Measurements from ENCODE around the gene ZNF581.
A peak's percentile ranks its signal among the peaks of the same experiment; 100 is the strongest.

The ZNF581 gene

DNA sequence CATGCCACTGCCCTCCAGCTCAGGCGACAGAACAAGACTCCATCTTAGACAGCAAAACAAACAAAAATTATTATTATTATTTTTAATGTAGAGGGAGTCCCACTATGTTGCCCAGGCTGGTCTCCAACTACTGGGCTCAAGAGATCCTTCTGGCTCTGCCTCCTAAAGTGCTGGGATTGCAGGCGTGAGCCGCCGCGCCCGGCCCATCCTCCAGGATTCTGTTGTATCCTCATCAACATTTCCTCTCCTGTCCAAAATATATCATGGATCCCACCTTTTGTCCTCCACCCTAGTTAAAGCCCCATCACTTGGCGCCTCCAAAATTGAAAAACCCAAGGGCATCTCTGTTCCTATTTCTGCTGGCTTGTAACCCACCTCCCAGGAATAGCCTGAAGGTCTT, 20.3 kb upstream of the ZNF581 start:
- POLR2A ChIA-PET, result interaction anchor here (0.5 to 9.1 kb wide), 3 partner anchors 18 to 518 kb away, joined by 3 to 75 read pairs (median 5); partner anchors contain the start of genes FIZ1, ZNF444 and ZNF865
- CTCF ChIA-PET, result interaction anchor here (0.9 to 5.3 kb wide), 7 partner anchors 8 to 155 kb away, joined by 3 to 30 read pairs (median 4); partner anchors contain the start of gene ZNF865
- TF ChIP-seq, protein P1, sequence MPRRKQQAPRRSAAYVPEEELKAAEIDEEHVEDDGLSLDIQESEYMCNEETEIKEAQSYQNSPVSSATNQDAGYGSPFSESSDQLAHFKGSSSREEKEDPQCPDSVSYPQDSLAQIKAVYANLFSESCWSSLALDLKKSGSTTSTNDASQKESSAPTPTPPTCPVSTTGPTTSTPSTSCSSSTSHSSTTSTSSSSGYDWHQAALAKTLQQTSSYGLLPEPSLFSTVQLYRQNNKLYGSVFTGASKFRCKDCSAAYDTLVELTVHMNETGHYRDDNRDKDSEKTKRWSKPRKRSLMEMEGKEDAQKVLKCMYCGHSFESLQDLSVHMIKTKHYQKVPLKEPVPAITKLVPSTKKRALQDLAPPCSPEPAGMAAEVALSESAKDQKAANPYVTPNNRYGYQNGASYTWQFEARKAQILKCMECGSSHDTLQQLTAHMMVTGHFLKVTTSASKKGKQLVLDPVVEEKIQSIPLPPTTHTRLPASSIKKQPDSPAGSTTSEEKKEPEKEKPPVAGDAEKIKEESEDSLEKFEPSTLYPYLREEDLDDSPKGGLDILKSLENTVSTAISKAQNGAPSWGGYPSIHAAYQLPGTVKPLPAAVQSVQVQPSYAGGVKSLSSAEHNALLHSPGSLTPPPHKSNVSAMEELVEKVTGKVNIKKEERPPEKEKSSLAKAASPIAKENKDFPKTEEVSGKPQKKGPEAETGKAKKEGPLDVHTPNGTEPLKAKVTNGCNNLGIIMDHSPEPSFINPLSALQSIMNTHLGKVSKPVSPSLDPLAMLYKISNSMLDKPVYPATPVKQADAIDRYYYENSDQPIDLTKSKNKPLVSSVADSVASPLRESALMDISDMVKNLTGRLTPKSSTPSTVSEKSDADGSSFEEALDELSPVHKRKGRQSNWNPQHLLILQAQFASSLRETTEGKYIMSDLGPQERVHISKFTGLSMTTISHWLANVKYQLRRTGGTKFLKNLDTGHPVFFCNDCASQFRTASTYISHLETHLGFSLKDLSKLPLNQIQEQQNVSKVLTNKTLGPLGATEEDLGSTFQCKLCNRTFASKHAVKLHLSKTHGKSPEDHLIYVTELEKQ (tag by site-specific recombination; IDR thresholded peaks at IDR 0.05; ENCODE audit: borderline replicate concordance), result no peak
- no peak for TF ChIP-seq ZNF302 (tag by site-specific recombination; IDR thresholded peaks at IDR 0.05; ENCODE audit: low read depth)
- TF ChIP-seq, protein P2, sequence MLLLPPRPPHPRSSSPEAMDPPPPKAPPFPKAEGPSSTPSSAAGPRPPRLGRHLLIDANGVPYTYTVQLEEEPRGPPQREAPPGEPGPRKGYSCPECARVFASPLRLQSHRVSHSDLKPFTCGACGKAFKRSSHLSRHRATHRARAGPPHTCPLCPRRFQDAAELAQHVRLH (tag by site-specific recombination; IDR thresholded peaks at IDR 0.05), result no peak
- no peak for TF ChIP-seq ZNF624 (tag by site-specific recombination; IDR thresholded peaks at IDR 0.05)
- no peak for TF ChIP-seq ZFP37 (tag by site-specific recombination; IDR thresholded peaks at IDR 0.05)
- TF ChIP-seq ZNF514 (tag by site-specific recombination; IDR thresholded peaks at IDR 0.05), result no peak
- TF ChIP-seq ZNF701 (tag by site-specific recombination; IDR thresholded peaks at IDR 0.05), result no peak
- TF ChIP-seq HOXC10 (CRISPR knock-in tag; IDR thresholded peaks at IDR 0.05), result no peak
- no peak for TF ChIP-seq ZNF596 (tag by site-specific recombination; IDR thresholded peaks at IDR 0.05)
- TF ChIP-seq ZSCAN16 (tag by site-specific recombination; IDR thresholded peaks at IDR 0.05), result no peak

DNA sequence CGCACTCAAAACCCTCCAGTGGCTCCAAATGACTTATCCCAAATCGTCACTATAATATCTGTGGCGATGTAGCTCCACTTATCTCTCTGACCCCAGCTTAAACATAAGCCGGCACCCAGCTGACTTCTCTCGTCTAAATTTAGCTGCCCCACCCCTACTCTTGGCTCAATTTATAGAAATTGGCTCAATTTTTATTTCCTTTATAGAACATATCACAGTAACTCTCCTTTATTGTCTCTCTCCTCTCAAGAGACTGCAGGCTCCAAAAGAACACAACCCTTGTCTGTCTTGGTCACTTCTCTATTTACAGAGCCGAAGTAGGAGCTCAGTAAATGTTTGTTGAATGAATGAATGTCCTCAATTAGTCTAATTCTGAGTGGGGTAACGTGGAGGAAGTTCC, 19.9 kb upstream of the ZNF581 start:
- H3K27ac ChIP-seq (ENCODE audit: extremely low read depth, low read depth, low read length), result no peak overlapping the region
- H3K9me3 ChIP-seq (ENCODE audit: control insufficient read depth, insufficient read depth, low read depth, low read length), result no peaks in the 10 kb centered on the region
- ChIA-PET CTCF (interaction anchor here (0.9 to 5.3 kb wide), 10 partner anchors 8 to 156 kb away, joined by 3 to 30 read pairs (median 6); partner anchors contain the start of gene ZNF865), POLR2A (interaction anchor here (1.0 to 9.1 kb wide), 3 partner anchors 18 to 216 kb away, joined by 5 to 75 read pairs (median 6); partner anchors contain the start of genes FIZ1, UBE2S and ZNF865)
- TF ChIP-seq ZNF621 (tag by site-specific recombination; IDR thresholded peaks at IDR 0.05) (no peak), ZFHX2 (tag by site-specific recombination; conservative IDR thresholded peaks at IDR 0.05) (no peak), ZNF791 (tag by site-specific recombination; IDR thresholded peaks at IDR 0.05) (no peak), ZNF239 (tag by site-specific recombination; IDR thresholded peaks at IDR 0.05) (no peak), ZNF354C (tag by site-specific recombination; IDR thresholded peaks at IDR 0.05; ENCODE audit: borderline replicate concordance, low read depth) (no peak)
- TF ChIP-seq, protein P3, sequence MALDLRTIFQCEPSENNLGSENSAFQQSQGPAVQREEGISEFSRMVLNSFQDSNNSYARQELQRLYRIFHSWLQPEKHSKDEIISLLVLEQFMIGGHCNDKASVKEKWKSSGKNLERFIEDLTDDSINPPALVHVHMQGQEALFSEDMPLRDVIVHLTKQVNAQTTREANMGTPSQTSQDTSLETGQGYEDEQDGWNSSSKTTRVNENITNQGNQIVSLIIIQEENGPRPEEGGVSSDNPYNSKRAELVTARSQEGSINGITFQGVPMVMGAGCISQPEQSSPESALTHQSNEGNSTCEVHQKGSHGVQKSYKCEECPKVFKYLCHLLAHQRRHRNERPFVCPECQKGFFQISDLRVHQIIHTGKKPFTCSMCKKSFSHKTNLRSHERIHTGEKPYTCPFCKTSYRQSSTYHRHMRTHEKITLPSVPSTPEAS (tag by site-specific recombination; IDR thresholded peaks at IDR 0.05), result no peak
- TF ChIP-seq, protein P4, sequence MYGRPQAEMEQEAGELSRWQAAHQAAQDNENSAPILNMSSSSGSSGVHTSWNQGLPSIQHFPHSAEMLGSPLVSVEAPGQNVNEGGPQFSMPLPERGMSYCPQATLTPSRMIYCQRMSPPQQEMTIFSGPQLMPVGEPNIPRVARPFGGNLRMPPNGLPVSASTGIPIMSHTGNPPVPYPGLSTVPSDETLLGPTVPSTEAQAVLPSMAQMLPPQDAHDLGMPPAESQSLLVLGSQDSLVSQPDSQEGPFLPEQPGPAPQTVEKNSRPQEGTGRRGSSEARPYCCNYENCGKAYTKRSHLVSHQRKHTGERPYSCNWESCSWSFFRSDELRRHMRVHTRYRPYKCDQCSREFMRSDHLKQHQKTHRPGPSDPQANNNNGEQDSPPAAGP (tag by site-specific recombination; IDR thresholded peaks at IDR 0.05), result no peak
- H3K4me1 ChIP-seq (ENCODE audit: control insufficient read depth, insufficient read depth, low read length), result peaks cover 5% of the 10 kb centered on the region
- H3K4me3 ChIP-seq (ENCODE audit: low read depth, low read length), result peak overlapping the region; percentile 33
- H3K36me3 ChIP-seq (ENCODE audit: control insufficient read depth in 2 of 2, insufficient read depth in 1 of 2, low read length in 2 of 2), result peaks cover 0 to 5% of the 10 kb centered on the region in 2 experiments; a peak in 1 of 3 replicates

More for the DNA sequence above, 20.3 kb upstream of the ZNF581 start:
- no peak overlapping the region for H3K4me3 ChIP-seq (ENCODE audit: low read depth, low read length)
- H3K36me3 ChIP-seq (ENCODE audit: control insufficient read depth in 2 of 2, insufficient read depth in 1 of 2, low read length in 2 of 2), result peaks cover 0 to 5% of the 10 kb centered on the region in 2 experiments; a peak in 1 of 3 replicates
- H3K9me3 ChIP-seq (ENCODE audit: control insufficient read depth, insufficient read depth, low read depth, low read length), result no peaks in the 10 kb centered on the region
- no peak overlapping the region for H3K27ac ChIP-seq (ENCODE audit: extremely low read depth, low read depth, low read length)
- peaks cover 5% of the 10 kb centered on the region for H3K4me1 ChIP-seq (ENCODE audit: control insufficient read depth, insufficient read depth, low read length)
